C4-2B (cell line): ENCODE data around the gene GLI3.

Experiments used
- CTCF ChIP-seq: fragments of 450-650 bp; conservative IDR thresholded peaks from 2 replicates; pipeline ENCODE4 v1.5.1; 2017; ENCODE audit warnings: mild to moderate bottlenecking
- ZFX ChIP-seq: fragments of 450-650 bp; IDR thresholded peaks from 2 replicates; pipeline ENCODE4 v1.6.1; 2017

GRCh38 chr7:41981046-41982040 is 255.7 kb downstream of the GLI3 start:
- TF ChIP-seq CTCF (no peak), ZFX (no peak)
